VCaP (cell line): ENCODE measurements around the gene SIN3B.

Experiments
- H3K27ac ChIP-seq: fragments of 450-650 bp; 2 replicates; pipeline ENCODE4 v1.5.1; 2017
- CTCF ChIP-seq: fragments of 450-650 bp; conservative IDR thresholded peaks from 2 replicates; pipeline ENCODE4 v1.5.1; 2017; ENCODE audit warnings: mild to moderate bottlenecking, moderate library complexity

Gene SIN3B

GRCh38 chr19:16927883-16928282 is 98.7 kb downstream of the SIN3B start:
- no peak overlapping the region for H3K27ac ChIP-seq
- TF ChIP-seq CTCF: no peak

DNA sequence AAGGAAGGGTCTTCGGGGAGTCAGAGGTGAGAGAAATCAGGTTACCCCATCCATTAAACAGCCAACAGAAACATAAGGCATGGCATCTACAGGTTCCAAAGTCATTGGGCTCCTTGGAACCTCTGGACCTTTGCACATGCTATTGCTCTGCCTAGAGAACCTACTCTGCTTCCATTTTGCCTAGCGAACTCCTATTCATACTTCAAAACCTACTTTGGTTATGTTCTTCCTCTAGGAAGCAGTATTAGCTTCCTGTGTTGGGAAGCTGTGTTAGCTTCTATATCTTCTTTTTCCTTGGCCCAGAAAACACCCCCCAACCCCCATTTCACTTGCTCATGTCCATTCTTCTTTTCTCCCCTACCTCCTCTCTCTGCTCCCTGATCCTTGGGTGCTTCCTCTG is 99.2 kb downstream of the SIN3B start:
- no peak for TF ChIP-seq CTCF
- no peak overlapping the region for H3K27ac ChIP-seq

GRCh38 chr19:16928916-16929315 is 99.7 kb downstream of the SIN3B start:
- H3K27ac ChIP-seq: no peak overlapping the region
- no peak for TF ChIP-seq CTCF
